Measurements from ENCODE around the gene BDKRB2.

BDKRB2 gene

GRCh38 chr14:96160076-96160912, 44.3 kb upstream of the BDKRB2 start:
- no peak overlapping the region for H3K27ac ChIP-seq (replicated peaks)
- TF ChIP-seq CTCF (IDR thresholded peaks at IDR 0.05; ENCODE audit: insufficient read depth, low read length) (no peak), SPI1 (IDR thresholded peaks at IDR 0.05; ENCODE audit: borderline replicate concordance, low read depth) (no peak), REST (IDR thresholded peaks at IDR 0.05; ENCODE audit: insufficient replicate concordance, low read depth) (no peak), GABPA (IDR thresholded peaks at IDR 0.05; ENCODE audit: low read depth) (no peak), POLR2AphosphoS5 (IDR thresholded peaks at IDR 0.05; ENCODE audit: low read depth) (no peak)
- DNase-seq (ENCODE audit: low read depth in 1 of 2, low spot score in 1 of 2), result no peak
- H3K4me3 ChIP-seq (replicated peaks; ENCODE audit: insufficient read depth, low read length), result no peak overlapping the region
- no peaks in the 10 kb centered on the region for H3K27me3 ChIP-seq (ENCODE audit: insufficient read depth, poor library complexity, severe bottlenecking)

GRCh38 chr14:96160913-96161310, 43.7 kb upstream of the BDKRB2 start:
- Histone ChIP-seq H3K27ac (replicated peaks) (no peak overlapping the region), H3K27me3 (ENCODE audit: insufficient read depth, poor library complexity, severe bottlenecking) (no peaks in the 10 kb centered on the region), H3K4me3 (replicated peaks; ENCODE audit: insufficient read depth, low read length) (no peak overlapping the region)
- no peak for TF ChIP-seq GABPA (IDR thresholded peaks at IDR 0.05; ENCODE audit: low read depth)
- no peak for TF ChIP-seq REST (IDR thresholded peaks at IDR 0.05; ENCODE audit: insufficient replicate concordance, low read depth)
- TF ChIP-seq CTCF (IDR thresholded peaks at IDR 0.05; ENCODE audit: insufficient read depth, low read length), result no peak
- TF ChIP-seq POLR2AphosphoS5 (IDR thresholded peaks at IDR 0.05; ENCODE audit: low read depth), result no peak
- TF ChIP-seq SPI1 (IDR thresholded peaks at IDR 0.05; ENCODE audit: borderline replicate concordance, low read depth), result no peak
- DNase-seq (ENCODE audit: low read depth in 1 of 2, low spot score in 1 of 2), result no peak

- Histone ChIP-seq H3K27ac (replicated peaks) (no peak overlapping the region), H3K27me3 (ENCODE audit: insufficient read depth, poor library complexity, severe bottlenecking) (no peaks in the 10 kb centered on the region), H3K4me3 (replicated peaks; ENCODE audit: insufficient read depth, low read length) (no peak overlapping the region)
- TF ChIP-seq POLR2AphosphoS5 (IDR thresholded peaks at IDR 0.05; ENCODE audit: low read depth), result no peak
- TF ChIP-seq REST (IDR thresholded peaks at IDR 0.05; ENCODE audit: insufficient replicate concordance, low read depth), result no peak
- no peak for TF ChIP-seq GABPA (IDR thresholded peaks at IDR 0.05; ENCODE audit: low read depth)
- TF ChIP-seq SPI1 (IDR thresholded peaks at IDR 0.05; ENCODE audit: borderline replicate concordance, low read depth), result no peak
- no peak for TF ChIP-seq CTCF (IDR thresholded peaks at IDR 0.05; ENCODE audit: insufficient read depth, low read length)
- no peak for DNase-seq (ENCODE audit: low read depth in 1 of 2, low spot score in 1 of 2)
These were observed 43.0 kb upstream of the BDKRB2 start for GRCh38 chr14:96161636-96162035.
